KMS-11 (cell line): ENCODE measurements around the gene STK32B.

Experiments
- H2AFZ ChIP-seq: fragments of 200-600 bp; sonication (generic); 2 replicates; pipeline ENCODE4 v1.6.1; 2016; ENCODE audit warnings: antibody characterized with exemption, mixed run types, low read depth
- H3K27ac ChIP-seq: fragments of 200-600 bp; sonication (generic); 2 replicates; pipeline ENCODE4 v1.6.1; 2016; ENCODE audit warnings: mild to moderate bottlenecking, mixed run types
- H3K27me3 ChIP-seq: fragments of 200-600 bp; sonication (generic); 2 replicates; pipeline ENCODE4 v1.6.1; 2017; ENCODE audit warnings: mild to moderate bottlenecking, low read depth, mixed run types, moderate library complexity; ENCODE audit not compliant: insufficient read depth
- H3K36me3 ChIP-seq: fragments of 200-600 bp; sonication (generic); 2 replicates; pipeline ENCODE4 v1.6.1; 2017; ENCODE audit warnings: mild to moderate bottlenecking, mixed run types; ENCODE audit not compliant: insufficient read depth
- H3K4me1 ChIP-seq: fragments of 200-600 bp; sonication (generic); 2 replicates; pipeline ENCODE4 v1.6.1; 2016; ENCODE audit warnings: mild to moderate bottlenecking, low read depth, mixed run types; ENCODE audit not compliant: poor library complexity, severe bottlenecking
- H3K4me2 ChIP-seq: fragments of 200-600 bp; sonication (generic); 2 replicates; pipeline ENCODE4 v1.7.0; 2016; ENCODE audit warnings: mild to moderate bottlenecking, mixed run types
- H3K4me3 ChIP-seq: fragments of 200-600 bp; sonication (generic); IDR thresholded peaks from 2 replicates; pipeline ENCODE4 v1.6.1; 2017; ENCODE audit warnings: low read depth, low read length, mixed read lengths; ENCODE audit not compliant: insufficient read depth
- H3K79me2 ChIP-seq: fragments of 200-600 bp; sonication (generic); 2 replicates; pipeline ENCODE4 v1.6.1; 2016; ENCODE audit warnings: low read depth, mixed run types; ENCODE audit not compliant: insufficient read depth
- H3K9ac ChIP-seq: fragments of 200-600 bp; sonication (generic); 2 replicates; pipeline ENCODE4 v1.6.1; 2016; ENCODE audit warnings: mild to moderate bottlenecking, mixed run types
- H4K20me1 ChIP-seq: fragments of 200-600 bp; sonication (generic); 2 replicates; pipeline ENCODE4 v1.6.1; 2016; ENCODE audit warnings: mild to moderate bottlenecking, mixed run types; ENCODE audit not compliant: insufficient read depth
- TF ChIP-seq, protein P1 (sequence below): fragments of 200-600 bp; sonication (generic); conservative IDR thresholded peaks from 2 replicates; pipeline ENCODE4 v1.6.1; 2017; ENCODE audit warnings: low read depth, mild to moderate bottlenecking, antibody characterized with exemption, low read length, moderate library complexity, mixed read lengths

The STK32B gene

DNA sequence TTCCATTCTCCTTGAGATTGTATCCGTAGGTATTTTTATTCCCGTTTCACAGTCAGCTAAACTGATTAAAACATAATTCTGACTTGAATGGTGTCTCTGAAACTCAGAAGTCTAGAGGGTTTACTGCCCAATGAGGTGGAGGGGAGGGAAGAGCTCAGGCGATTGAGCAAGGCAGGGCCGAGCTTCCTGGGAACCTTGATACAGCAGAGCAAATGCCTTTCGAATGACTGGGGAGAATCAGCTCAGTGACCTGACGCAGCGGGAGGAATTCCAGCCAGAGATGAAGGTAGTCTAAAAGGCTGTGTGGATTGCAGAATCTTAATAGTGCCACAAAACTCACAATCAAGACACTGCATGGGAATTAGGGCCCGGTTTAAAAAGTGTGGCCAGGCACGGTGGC is 423.5 kb downstream of the STK32B start:
- Histone ChIP-seq H3K36me3 (no peaks in the 10 kb centered on the region), H3K4me1 (no peaks in the 10 kb centered on the region), H3K4me2 (no peak overlapping the region), H2AFZ (no peak overlapping the region), H3K27ac (no peak overlapping the region), H3K9ac (no peak overlapping the region), H3K27me3 (no peaks in the 10 kb centered on the region), H4K20me1 (no peaks in the 10 kb centered on the region), H3K4me3 (no peak overlapping the region), H3K79me2 (no peaks in the 10 kb centered on the region)
- TF ChIP-seq, protein P1, sequence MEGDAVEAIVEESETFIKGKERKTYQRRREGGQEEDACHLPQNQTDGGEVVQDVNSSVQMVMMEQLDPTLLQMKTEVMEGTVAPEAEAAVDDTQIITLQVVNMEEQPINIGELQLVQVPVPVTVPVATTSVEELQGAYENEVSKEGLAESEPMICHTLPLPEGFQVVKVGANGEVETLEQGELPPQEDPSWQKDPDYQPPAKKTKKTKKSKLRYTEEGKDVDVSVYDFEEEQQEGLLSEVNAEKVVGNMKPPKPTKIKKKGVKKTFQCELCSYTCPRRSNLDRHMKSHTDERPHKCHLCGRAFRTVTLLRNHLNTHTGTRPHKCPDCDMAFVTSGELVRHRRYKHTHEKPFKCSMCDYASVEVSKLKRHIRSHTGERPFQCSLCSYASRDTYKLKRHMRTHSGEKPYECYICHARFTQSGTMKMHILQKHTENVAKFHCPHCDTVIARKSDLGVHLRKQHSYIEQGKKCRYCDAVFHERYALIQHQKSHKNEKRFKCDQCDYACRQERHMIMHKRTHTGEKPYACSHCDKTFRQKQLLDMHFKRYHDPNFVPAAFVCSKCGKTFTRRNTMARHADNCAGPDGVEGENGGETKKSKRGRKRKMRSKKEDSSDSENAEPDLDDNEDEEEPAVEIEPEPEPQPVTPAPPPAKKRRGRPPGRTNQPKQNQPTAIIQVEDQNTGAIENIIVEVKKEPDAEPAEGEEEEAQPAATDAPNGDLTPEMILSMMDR: no peak

DNA sequence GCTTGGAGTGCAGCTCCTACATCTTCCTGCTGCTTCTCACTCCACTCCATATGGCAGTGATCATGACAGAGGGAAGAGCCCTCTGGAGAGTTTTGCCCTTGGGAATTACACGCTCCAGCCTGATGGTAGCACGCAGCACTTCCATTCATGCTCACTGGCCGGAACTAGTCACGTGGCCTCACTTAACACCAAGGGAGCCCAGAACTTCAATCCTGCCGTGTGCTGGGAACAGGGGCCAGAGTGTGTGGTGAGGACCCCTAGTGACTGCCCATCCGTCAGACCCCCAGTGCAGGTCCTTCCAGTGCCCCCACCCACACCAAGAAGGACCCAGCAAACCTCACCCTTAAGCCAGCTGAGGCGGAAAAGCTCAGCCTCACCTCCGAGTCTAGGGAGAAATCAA is 426.3 kb downstream of the STK32B start:
- Histone ChIP-seq H3K79me2 (no peaks in the 10 kb centered on the region), H3K27me3 (no peaks in the 10 kb centered on the region), H3K4me1 (no peaks in the 10 kb centered on the region), H3K4me3 (no peak overlapping the region), H3K27ac (no peak overlapping the region), H2AFZ (no peak overlapping the region), H4K20me1 (no peaks in the 10 kb centered on the region), H3K9ac (no peak overlapping the region), H3K4me2 (no peak overlapping the region), H3K36me3 (no peaks in the 10 kb centered on the region)
- TF ChIP-seq, protein P1: no peak

DNA sequence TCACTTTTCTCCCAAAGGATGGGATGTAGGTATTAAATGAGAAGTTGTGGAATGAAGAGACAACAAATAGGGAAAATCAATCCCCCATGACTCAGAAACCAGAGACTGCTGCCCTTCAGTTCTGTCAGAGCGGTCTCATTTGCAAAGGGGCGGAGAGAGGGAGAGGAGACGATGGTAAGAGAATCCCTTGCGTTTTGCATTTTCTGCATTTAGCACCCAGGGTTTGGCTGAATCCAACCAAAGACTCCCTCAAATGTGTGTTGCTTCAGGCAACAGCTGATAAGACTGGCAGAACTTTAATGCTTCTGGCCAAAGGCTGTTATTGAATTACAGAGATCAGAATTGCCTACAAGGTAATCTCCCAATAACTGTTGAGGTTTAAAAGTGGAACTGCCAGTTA is 426.9 kb downstream of the STK32B start:
- TF ChIP-seq, protein P1: no peak
- Histone ChIP-seq H3K79me2 (no peaks in the 10 kb centered on the region), H2AFZ (no peak overlapping the region), H3K36me3 (no peaks in the 10 kb centered on the region), H3K4me2 (no peak overlapping the region), H3K9ac (no peak overlapping the region), H4K20me1 (no peaks in the 10 kb centered on the region), H3K27ac (no peak overlapping the region), H3K4me1 (no peaks in the 10 kb centered on the region), H3K4me3 (no peak overlapping the region), H3K27me3 (no peaks in the 10 kb centered on the region)

DNA sequence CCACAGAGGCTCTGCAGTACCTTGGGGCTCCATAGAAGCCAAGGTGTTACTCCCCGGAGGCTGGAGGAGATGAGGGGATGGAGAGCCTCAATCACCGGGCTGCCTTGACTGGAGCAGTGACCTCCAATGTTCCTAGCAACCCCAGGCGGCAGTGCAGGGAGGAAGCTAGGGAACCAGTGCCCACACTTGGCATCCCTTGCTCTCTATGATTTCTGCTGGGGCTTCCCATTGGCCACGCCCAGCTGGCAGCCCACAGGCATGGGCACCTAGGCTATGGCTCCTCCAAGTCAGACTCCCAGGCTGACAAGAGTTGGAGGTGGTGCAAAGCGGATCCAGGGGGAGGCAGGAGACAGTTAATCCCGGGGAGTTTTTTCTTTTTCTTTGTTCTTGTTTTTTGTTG is 427.4 kb downstream of the STK32B start:
- H3K9ac ChIP-seq: no peak overlapping the region
- H3K27me3 ChIP-seq: no peaks in the 10 kb centered on the region
- H3K4me3 ChIP-seq: no peak overlapping the region
- H3K4me1 ChIP-seq: no peaks in the 10 kb centered on the region
- H3K4me2 ChIP-seq: no peak overlapping the region
- TF ChIP-seq, protein P1: no peak
- H3K36me3 ChIP-seq: no peaks in the 10 kb centered on the region
- H2AFZ ChIP-seq: no peak overlapping the region
- no peak overlapping the region for H3K27ac ChIP-seq
- H4K20me1 ChIP-seq: no peaks in the 10 kb centered on the region
- no peaks in the 10 kb centered on the region for H3K79me2 ChIP-seq

DNA sequence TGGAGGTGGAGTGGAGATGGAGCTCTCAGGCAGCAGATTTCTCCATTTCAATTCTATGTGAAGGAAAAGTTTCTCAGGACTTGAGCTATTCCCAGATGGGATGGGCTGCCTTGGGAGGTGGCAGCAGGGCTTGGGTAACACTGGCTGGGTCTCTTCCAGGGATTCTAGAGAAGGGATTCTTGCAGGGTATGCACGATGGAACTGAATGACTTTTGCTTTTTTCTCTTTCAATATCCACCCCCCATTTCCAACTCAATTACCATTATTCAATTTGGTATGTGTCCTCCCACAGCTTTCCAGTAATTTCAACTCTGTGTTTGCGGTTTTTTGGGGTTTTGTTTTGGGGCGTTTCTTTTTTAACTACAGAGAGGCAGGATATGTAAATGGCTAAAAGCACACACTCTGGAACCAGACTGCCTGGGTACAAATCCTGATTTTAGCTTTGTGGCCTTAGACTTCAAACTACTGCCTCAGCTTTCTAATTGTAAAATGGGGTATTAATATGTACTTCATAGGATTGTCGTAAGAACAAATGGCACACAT is 428.3 kb downstream of the STK32B start:
- TF ChIP-seq, protein P1: no peak
- no peaks in the 10 kb centered on the region for H3K4me1 ChIP-seq
- no peaks in the 10 kb centered on the region for H3K36me3 ChIP-seq
- no peak overlapping the region for H3K4me2 ChIP-seq
- H3K9ac ChIP-seq: no peak overlapping the region
- no peak overlapping the region for H3K4me3 ChIP-seq
- no peaks in the 10 kb centered on the region for H3K27me3 ChIP-seq
- no peak overlapping the region for H2AFZ ChIP-seq
- H3K79me2 ChIP-seq: no peaks in the 10 kb centered on the region
- H4K20me1 ChIP-seq: no peaks in the 10 kb centered on the region
- H3K27ac ChIP-seq: no peak overlapping the region
